CD4-positive, CD25-positive, alpha-beta regulatory T cell (primary cell): ENCODE measurements around the gene ELK1. TPM values are rescaled to one million over a fixed set of nuclear protein-coding genes. Genes with fewer than 3 reads are reported as not detected.
"Not testable (repeated sequence)": the region's sequence is repeated elsewhere in the genome, so short reads cannot be mapped to it uniquely, and the experiment has no call there.

Experiments used
- ATAC-seq, 2 donors: fragments of 150-1000 bp; cut with Tn5 transposase; one replicate each; pipeline ENCODE4 v1.10.0; 2021; ENCODE audit warnings: low read depth in 2 of 2, moderate number of reproducible peaks in 2 of 2, moderate library complexity in 1 of 2
- DNase-seq, 3 donors: peaks; one replicate each; pipeline versions ENCODE4 v3.0.0 to v3.0.0-alpha.2; 2012 to 2022; ENCODE audit warnings: mixed read lengths in 1 of 3
- H3K27ac ChIP-seq: one replicate; pipeline ENCODE4 v1.7.0; 2013; ENCODE audit warnings: mild to moderate bottlenecking, low read length; ENCODE audit not compliant: insufficient read depth, poor library complexity, severe bottlenecking
- H3K27me3 ChIP-seq: one replicate; pipeline ENCODE4 v1.7.0; 2013; ENCODE audit warnings: low read length; ENCODE audit not compliant: control insufficient read depth, insufficient read depth
- H3K36me3 ChIP-seq: one replicate; pipeline ENCODE4 v1.7.0; 2013; ENCODE audit warnings: mild to moderate bottlenecking, low read length, moderate library complexity; ENCODE audit not compliant: control insufficient read depth, insufficient read depth
- H3K4me1 ChIP-seq: 2 replicates; pipeline ENCODE4 v1.7.0; 2013; ENCODE audit warnings: mild to moderate bottlenecking, low read length; ENCODE audit not compliant: insufficient read depth, control insufficient read depth, poor library complexity, severe bottlenecking
- H3K4me3 ChIP-seq: one replicate; pipeline ENCODE4 v1.7.0; 2013; ENCODE audit warnings: low read depth, mild to moderate bottlenecking, low read length, moderate library complexity
- H3K9me3 ChIP-seq, 2 experiments: 1 replicate in 1 of 2; 2 replicates in 1 of 2; pipeline ENCODE4 v1.7.0; 2013; ENCODE audit warnings: low read length in 2 of 2, mild to moderate bottlenecking in 1 of 2, moderate library complexity in 1 of 2; ENCODE audit not compliant: control insufficient read depth in 2 of 2
- H3K27ac Mint-ChIP-seq, 3 donors: one replicate each; pipeline ENCODE4 v1.8.0; 2020 to 2022; ENCODE audit warnings: mild to moderate bottlenecking in 3 of 3, mixed read lengths in 3 of 3, moderate library complexity in 2 of 3
- H3K27me3 Mint-ChIP-seq: one replicate; pipeline ENCODE4 v1.8.0; 2022; ENCODE audit warnings: mild to moderate bottlenecking, mixed read lengths
- H3K36me3 Mint-ChIP-seq: one replicate; pipeline ENCODE4 v1.8.0; 2020; ENCODE audit warnings: mixed read lengths
- H3K4me1 Mint-ChIP-seq, 4 donors: one replicate each; pipeline ENCODE4 v1.8.0; 2020 to 2022; ENCODE audit warnings: mixed read lengths in 4 of 4, mild to moderate bottlenecking in 1 of 4
- H3K4me3 Mint-ChIP-seq, 4 donors: one replicate each; pipeline ENCODE4 v1.8.0; 2020 to 2022; ENCODE audit warnings: mild to moderate bottlenecking in 4 of 4, mixed read lengths in 4 of 4, moderate library complexity in 3 of 4
- H3K9me3 Mint-ChIP-seq, 7 donors: one replicate each; pipeline ENCODE4 v1.8.0; 2020 to 2022; ENCODE audit warnings: mixed read lengths in 7 of 7, mild to moderate bottlenecking in 3 of 7, moderate library complexity in 2 of 7
- polyA plus RNA-seq, 4 donors: library from polyadenylated mRNA; unstranded; fragments of 300-500 nt; fragmentation: Illumina TruSeq; gene quantifications; one replicate each; pipeline ENCODE4 v1.2.3, GENCODE V29; 2021
- total RNA-seq: library from RNA; stranded (reverse); gene quantifications from one replicate; pipeline ENCODE4 v1.2.3, GENCODE V29; 2022

Gene ELK1
- total and polyA plus RNA-seq, 5 donors from 2014 or later = 18.8 to 27.3 (median 20.0) TPM

DNA sequence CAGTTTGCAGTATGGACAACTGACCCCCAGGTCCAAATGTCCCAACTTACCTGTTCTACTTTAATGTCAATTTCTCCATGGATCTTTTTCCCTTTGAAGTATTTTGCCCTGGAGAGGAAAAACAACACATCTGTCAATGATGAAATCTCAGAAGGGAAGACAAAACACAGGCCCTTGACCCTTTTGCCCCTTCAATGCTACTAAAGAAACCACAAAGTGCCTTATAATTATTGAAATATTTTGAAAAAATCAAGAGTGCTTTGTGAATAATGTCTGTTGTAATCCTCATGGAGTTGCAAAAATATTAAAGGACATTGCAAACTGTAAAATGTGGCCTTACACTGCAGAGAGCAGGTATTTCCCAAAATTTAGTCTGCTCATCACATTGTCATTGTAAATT is 43.3 kb downstream of the ELK1 start:
- no peak overlapping the region for H3K27ac Mint-ChIP-seq
- ATAC-seq (no peak), DNase-seq (no peak)
- H3K9me3 Mint-ChIP-seq = peaks cover 0 to 2% (median 0%) of the 10 kb centered on the region in 7 donors
- H3K27me3 Mint-ChIP-seq = no peaks in the 10 kb centered on the region
- no peak overlapping the region for H3K4me3 Mint-ChIP-seq
- H3K36me3 Mint-ChIP-seq = no peaks in the 10 kb centered on the region
- H3K27ac ChIP-seq = no peak overlapping the region
- no peaks in the 10 kb centered on the region for H3K4me1 ChIP-seq
- no peaks in the 10 kb centered on the region for H3K27me3 ChIP-seq
- H3K36me3 ChIP-seq = no peaks in the 10 kb centered on the region
- peaks cover 0 to 3% (median 0%) of the 10 kb centered on the region in 4 donors for H3K4me1 Mint-ChIP-seq
- no peak overlapping the region for H3K4me3 ChIP-seq
- no peaks in the 10 kb centered on the region for H3K9me3 ChIP-seq

- no peak for ATAC-seq
- peaks cover 0 to 3% (median 0%) of the 10 kb centered on the region in 4 donors for H3K4me1 Mint-ChIP-seq
- peaks cover 0 to 2% (median 0%) of the 10 kb centered on the region in 7 donors for H3K9me3 Mint-ChIP-seq
- Histone ChIP-seq H3K4me3 (no peak overlapping the region), H3K4me1 (no peaks in the 10 kb centered on the region), H3K27ac (no peak overlapping the region), H3K9me3 (no peaks in the 10 kb centered on the region), H3K36me3 (no peaks in the 10 kb centered on the region), H3K27me3 (peaks cover 2% of the 10 kb centered on the region)
- no peak overlapping the region for H3K4me3 Mint-ChIP-seq
- peaks cover 8% of the 10 kb centered on the region for H3K27me3 Mint-ChIP-seq
- H3K36me3 Mint-ChIP-seq = no peaks in the 10 kb centered on the region
- H3K27ac Mint-ChIP-seq = no peak overlapping the region
- DNase-seq = no peak
Measured at GRCh38 chrX:47605024-47605423, 45.3 kb downstream of the ELK1 start.

- H3K27me3 ChIP-seq, H3K4me1 ChIP-seq, H3K4me3 ChIP-seq, H3K9me3 Mint-ChIP-seq, H3K36me3 Mint-ChIP-seq, H3K9me3 ChIP-seq, H3K27ac Mint-ChIP-seq, ATAC-seq, H3K4me3 Mint-ChIP-seq, H3K27me3 Mint-ChIP-seq, DNase-seq, H3K36me3 ChIP-seq, H3K27ac ChIP-seq, H3K4me1 Mint-ChIP-seq: not testable (repeated sequence)
Measured at GRCh38 chrX:47603125-47603524, 47.2 kb downstream of the ELK1 start.

DNA sequence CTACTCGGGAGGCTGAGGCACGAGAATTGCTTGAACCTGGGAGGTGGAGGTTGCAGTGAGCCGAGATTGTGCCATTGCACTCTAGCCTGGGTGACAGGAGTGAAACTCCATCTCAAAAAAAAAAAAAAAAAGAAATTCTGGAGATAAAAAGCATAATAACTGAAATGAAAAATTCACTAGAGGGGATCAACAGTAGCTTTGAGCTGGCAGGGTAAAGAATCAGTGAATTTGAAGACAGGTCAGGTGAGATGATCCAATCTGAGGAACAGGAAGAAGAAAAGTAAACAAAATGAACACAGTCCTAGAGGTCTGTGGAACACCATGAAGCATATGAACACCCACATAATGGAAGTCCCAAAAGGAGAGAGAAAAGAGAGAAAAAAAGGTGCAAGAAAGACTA is 53.1 kb downstream of the ELK1 start:
- H3K27me3 Mint-ChIP-seq = peaks cover 8% of the 10 kb centered on the region

GRCh38 chrX:47596256-47596655 is 54.1 kb downstream of the ELK1 start:
- peak overlapping the region; percentile 65 to 95 (median 69) for H3K27ac Mint-ChIP-seq
- peaks cover 6% of the 10 kb centered on the region for H3K27me3 Mint-ChIP-seq
- peaks cover 0 to 16% (median 5%) of the 10 kb centered on the region in 4 donors for H3K4me1 Mint-ChIP-seq
- H3K36me3 ChIP-seq = no peaks in the 10 kb centered on the region
- H3K4me1 ChIP-seq = peaks cover 3% of the 10 kb centered on the region
- no peak for ATAC-seq
- peak overlapping the region; percentile 19 for H3K4me3 ChIP-seq
- H3K9me3 Mint-ChIP-seq = peaks cover 0 to 23% (median 5%) of the 10 kb centered on the region in 7 donors
- peaks cover 4% of the 10 kb centered on the region for H3K36me3 Mint-ChIP-seq
- peaks cover 2% of the 10 kb centered on the region for H3K27me3 ChIP-seq
- no peak for DNase-seq
- no peak overlapping the region for H3K27ac ChIP-seq
- H3K9me3 ChIP-seq = peaks cover 5 to 10% of the 10 kb centered on the region in 2 experiments
- peak overlapping the region in 1 of 4 donors; percentile 16 for H3K4me3 Mint-ChIP-seq

More for the DNA sequence above, 53.1 kb downstream of the ELK1 start:
- Histone ChIP-seq H3K4me3 (no peak overlapping the region), H3K4me1 (peaks cover 3% of the 10 kb centered on the region), H3K9me3 (peaks cover 5 to 10% of the 10 kb centered on the region in 2 experiments), H3K36me3 (no peaks in the 10 kb centered on the region), H3K27ac (no peak overlapping the region), H3K27me3 (peaks cover 2% of the 10 kb centered on the region)
- H3K36me3 Mint-ChIP-seq = peaks cover 4% of the 10 kb centered on the region
- H3K27ac Mint-ChIP-seq = no peak overlapping the region
- ATAC-seq (no peak), DNase-seq (no peak)
- peaks cover 0 to 16% (median 5%) of the 10 kb centered on the region in 4 donors for H3K4me1 Mint-ChIP-seq
- peaks cover 0 to 23% (median 5%) of the 10 kb centered on the region in 7 donors for H3K9me3 Mint-ChIP-seq
- H3K4me3 Mint-ChIP-seq = no peak overlapping the region

DNA sequence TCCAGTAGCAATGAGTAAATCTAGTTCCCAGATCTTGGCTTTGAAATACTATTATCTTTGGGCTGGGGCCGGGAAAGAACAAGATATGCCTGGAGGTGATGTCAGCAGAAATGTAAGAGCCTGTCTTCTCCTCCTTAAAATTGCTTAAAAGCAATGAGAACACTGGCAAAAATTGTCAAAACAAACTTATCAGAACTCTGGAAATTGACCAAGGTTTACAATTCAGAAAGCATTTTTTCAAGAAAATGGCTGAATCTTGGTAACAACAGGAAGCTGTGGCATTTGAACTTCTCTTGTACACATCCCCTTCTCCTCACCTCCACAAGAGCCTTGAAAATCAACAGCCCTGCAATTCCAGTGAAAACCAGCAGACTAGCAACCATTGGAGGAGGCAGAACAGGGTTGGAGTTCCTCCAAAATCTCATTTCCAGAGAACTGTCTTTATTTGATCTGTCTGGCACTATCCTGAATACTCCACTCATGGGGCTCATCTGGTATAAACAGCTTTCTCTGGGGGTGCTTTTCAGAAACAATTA is 54.6 kb downstream of the ELK1 start:
- Mint-ChIP-seq H3K36me3 (peaks cover 4% of the 10 kb centered on the region), H3K4me1 (peaks cover 0 to 16% (median 5%) of the 10 kb centered on the region in 4 donors), H3K27me3 (peaks cover 1% of the 10 kb centered on the region), H3K27ac (peak overlapping the region; percentile 65 to 95 (median 69)), H3K4me3 (peak overlapping the region in 2 of 4 donors; percentile 16 to 19), H3K9me3 (peaks cover 0 to 23% (median 5%) of the 10 kb centered on the region in 7 donors)
- no peak overlapping the region for H3K27ac ChIP-seq
- H3K9me3 ChIP-seq = peaks cover 5 to 10% of the 10 kb centered on the region in 2 experiments
- peaks cover 3% of the 10 kb centered on the region for H3K4me1 ChIP-seq
- no peaks in the 10 kb centered on the region for H3K36me3 ChIP-seq
- H3K27me3 ChIP-seq = peaks cover 2% of the 10 kb centered on the region
- ATAC-seq (no peak), DNase-seq (peak in 1 of 3 donors; percentile 22)
- peak overlapping the region; percentile 19 for H3K4me3 ChIP-seq

GRCh38 chrX:47593522-47593921 is 56.8 kb downstream of the ELK1 start:
- Mint-ChIP-seq H3K9me3 (peaks cover 0 to 18% (median 5%) of the 10 kb centered on the region in 7 donors), H3K4me3 (no peak overlapping the region), H3K27ac (no peak overlapping the region), H3K27me3 (no peaks in the 10 kb centered on the region), H3K4me1 (peaks cover 0 to 16% (median 5%) of the 10 kb centered on the region in 4 donors), H3K36me3 (peaks cover 4% of the 10 kb centered on the region)
- DNase-seq (no peak), ATAC-seq (no peak)
- Histone ChIP-seq H3K4me3 (no peak overlapping the region), H3K27me3 (no peaks in the 10 kb centered on the region), H3K9me3 (peaks cover 5 to 8% of the 10 kb centered on the region in 2 experiments), H3K36me3 (no peaks in the 10 kb centered on the region), H3K4me1 (peaks cover 3% of the 10 kb centered on the region), H3K27ac (no peak overlapping the region)

DNA sequence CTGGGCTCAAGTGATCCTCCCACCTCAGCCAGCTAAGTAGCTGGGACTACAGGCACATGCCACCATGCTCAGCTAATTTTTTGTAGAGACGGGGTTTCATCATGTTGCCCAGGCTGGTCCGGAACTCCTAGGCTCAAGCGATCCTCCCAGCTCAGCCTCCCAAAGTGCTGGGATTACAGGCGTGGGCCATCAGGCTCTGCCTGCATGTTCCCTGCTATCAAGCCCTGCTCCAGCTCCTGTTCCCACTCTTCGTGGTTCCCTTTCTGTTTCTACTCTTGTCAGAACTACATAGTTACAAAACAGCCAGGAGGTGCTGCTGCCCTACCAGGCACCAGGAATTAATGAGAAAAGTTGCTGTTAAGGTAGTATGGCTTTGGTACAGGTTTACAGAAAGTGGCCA is 59.4 kb downstream of the ELK1 start:
- no peak overlapping the region for H3K27ac ChIP-seq
- ATAC-seq = no peak
- no peak overlapping the region for H3K27ac Mint-ChIP-seq
- peaks cover 0 to 6% (median 0%) of the 10 kb centered on the region in 7 donors for H3K9me3 Mint-ChIP-seq
- H3K4me1 Mint-ChIP-seq = peaks cover 0 to 11% (median under 1%) of the 10 kb centered on the region in 4 donors
- H3K27me3 ChIP-seq = no peaks in the 10 kb centered on the region
- DNase-seq = no peak
- peaks cover under 1% of the 10 kb centered on the region for H3K36me3 Mint-ChIP-seq
- no peaks in the 10 kb centered on the region for H3K27me3 Mint-ChIP-seq
- no peaks in the 10 kb centered on the region for H3K36me3 ChIP-seq
- no peak overlapping the region for H3K4me3 ChIP-seq
- H3K9me3 ChIP-seq = no peaks in the 10 kb centered on the region
- H3K4me3 Mint-ChIP-seq = no peak overlapping the region
- peaks cover 3% of the 10 kb centered on the region for H3K4me1 ChIP-seq
